Activated naive CD4-positive, alpha-beta T cell treated with Interleukin-2 at 50 U/mL for 16 hours (primary cell): Measurements from ENCODE around the gene ZCCHC7.

Experiments used
- DNase-seq: peaks from one replicate; pipeline ENCODE4 v3.0.0-alpha.2; 2020

ZCCHC7 gene

DNA sequence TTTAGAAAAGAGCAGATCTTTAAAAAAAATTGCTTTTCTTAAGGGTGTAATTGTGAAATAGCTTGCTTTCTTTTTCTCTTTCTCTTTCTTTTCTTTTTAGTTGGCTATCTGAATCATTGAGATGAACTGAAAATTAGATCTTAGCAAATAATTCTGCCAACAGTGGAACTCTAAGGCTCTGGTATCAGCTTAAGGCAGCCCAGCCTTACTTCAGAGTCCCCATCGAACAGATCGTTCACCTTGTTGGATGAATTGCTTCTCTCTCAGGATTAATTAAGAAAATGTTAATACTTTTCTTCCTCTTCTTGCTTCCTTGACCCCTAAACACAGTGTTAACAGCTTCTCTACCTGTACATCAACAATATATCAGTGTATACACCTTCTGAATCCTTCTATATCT is 92.1 kb downstream of the ZCCHC7 start:
- DNase-seq, result no peak

DNA sequence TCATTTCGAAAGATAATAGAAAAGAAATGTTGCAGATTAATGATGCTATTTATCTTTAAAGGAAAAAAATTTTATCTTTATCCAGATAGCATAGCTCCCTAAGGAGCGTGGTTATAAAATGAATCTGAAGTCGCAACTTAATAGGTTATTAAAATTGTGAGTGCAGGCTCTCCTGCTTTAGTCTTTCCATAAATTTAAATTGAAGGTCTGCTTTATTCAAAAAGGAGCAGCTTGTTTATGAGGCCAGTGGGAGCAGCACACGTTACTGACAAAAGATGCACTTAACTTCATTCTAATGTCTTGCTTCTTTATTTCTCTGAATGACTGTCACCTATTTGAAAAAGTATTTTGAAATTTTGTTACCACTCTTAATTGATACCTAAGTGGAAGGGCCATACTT is 95.0 kb downstream of the ZCCHC7 start:
- no peak for DNase-seq

DNA sequence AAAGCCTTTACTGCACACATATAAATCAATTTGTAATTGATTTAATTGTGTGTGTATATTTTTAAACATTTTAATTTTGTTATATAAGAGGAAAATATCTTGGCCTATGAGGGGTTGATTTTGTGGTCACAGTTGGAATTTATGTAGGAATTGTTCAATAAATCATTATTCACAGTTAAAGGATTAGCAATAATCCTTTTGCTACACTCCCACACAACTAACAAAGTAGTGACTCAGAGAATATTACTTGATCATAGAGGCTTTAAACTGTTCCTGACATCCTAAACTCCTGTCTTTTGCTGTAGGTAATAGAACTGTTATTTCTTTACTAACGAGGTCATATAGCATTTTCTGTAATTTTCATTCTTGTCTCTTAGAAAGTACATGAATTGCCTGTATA is 95.5 kb downstream of the ZCCHC7 start:
- no peak for DNase-seq

DNA sequence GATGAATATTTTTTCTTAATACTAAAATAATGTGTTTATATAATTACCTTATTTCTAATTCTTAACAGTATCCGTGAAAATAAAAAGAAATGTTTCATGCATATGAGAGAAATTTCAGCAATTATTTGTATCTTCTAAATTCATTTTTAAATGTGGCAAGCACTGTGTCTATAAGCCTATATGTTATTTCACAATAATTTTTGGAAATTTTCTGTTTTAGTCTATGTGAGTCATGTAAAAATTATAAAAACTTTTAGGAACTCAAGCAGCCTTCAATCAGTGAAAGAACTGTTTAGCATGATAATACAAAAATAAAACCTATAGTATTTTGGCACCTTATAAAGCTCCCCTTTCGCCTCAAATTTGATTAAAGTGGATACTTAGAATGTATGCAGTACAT is 96.8 kb downstream of the ZCCHC7 start:
- DNase-seq, result no peak

DNA sequence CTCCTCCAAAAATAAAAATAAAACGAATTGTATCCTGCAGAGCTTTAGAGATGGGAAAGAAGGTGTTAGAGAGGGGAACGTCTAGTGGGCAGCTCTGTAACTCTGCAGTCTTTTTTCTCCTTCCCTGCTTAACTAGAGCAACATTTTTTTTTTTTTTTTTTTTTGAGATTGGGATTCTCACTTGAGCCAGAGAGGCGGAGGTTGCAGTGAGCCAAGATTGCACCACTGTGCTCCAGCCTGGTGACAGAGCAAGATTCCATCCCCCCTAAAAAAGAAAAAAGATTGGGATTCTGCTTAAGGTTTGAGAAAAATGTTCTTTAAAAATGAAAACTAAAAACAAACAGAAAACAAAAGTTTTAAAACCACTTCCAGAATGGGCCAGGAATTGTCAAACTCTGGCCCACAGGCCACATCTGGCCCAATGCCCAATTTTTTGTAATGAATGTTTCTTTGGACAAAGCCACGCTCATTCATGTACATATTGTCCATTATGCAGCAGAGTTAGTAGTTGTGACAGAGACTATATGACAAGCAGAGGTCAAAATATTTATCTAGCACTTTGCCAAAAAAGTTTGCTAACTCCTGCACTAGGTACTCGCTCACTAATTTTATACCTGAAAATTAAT is 98.5 kb downstream of the ZCCHC7 start:
- no peak for DNase-seq

DNA sequence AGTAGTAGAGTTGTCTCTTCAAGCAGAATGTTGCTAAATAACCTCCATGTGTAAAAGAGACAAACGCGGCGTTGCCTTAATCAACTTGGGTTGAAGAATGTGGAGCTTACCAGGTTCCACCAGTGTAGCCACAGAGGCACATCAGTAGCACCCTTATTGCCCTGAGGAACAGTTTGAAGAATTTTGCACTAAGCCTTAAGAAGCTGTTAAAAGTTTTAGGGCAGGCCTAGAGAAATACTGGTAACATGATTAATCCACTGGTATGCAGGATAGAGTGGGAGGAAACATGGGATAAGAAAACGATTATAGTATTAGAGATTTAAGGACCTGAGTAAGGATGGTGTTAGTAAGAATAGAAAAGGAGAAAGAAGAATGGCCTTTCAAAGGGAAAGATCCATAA is 100.6 kb downstream of the ZCCHC7 start:
- no peak for DNase-seq

DNA sequence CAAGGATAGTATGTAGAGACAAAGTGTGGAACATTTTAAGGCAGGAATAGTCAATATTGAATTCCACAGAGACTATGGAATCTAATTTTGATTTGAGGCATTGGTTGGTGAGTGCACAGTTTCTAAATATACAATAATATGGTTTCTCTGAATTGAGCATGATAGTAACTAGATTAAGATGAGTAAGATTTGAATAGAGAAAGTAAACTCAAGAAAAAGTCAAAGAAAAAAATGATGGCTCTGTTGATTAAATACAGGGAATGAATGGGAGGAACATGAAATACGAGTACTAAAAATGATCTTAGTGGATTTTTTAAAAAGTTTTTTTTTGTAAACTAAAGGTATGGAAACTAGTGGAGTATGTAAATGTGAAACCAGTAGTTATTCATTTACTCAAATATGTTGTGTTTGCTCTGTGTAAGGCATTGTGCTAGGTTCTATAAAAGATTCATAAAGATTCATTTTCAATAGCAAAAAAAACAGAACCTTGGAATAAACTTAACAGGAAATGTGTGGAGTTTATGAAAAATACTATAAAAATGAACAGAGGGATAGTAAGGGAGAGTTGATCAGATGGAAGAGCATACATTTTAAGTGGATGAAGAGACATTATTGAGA is 101.2 kb downstream of the ZCCHC7 start:
- no peak for DNase-seq

DNA sequence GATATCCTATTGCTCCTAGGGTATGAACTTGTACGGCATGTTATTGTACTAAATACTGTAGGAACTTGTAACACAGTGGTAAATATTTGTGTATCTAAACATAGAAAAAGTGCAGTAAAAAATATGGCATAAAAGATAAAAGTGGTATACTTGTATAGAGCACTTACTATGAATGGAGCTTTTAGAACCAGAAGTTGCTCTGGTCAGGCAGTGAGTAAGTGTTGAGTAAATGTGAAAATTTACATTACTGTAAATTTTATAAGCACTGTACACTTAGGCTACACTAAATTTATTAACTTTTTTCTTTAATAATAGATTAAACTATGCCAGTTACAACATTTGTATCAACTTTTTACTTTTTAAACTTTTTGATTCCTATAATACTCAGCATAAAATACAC is 109.1 kb downstream of the ZCCHC7 start:
- DNase-seq, result no peak

DNA sequence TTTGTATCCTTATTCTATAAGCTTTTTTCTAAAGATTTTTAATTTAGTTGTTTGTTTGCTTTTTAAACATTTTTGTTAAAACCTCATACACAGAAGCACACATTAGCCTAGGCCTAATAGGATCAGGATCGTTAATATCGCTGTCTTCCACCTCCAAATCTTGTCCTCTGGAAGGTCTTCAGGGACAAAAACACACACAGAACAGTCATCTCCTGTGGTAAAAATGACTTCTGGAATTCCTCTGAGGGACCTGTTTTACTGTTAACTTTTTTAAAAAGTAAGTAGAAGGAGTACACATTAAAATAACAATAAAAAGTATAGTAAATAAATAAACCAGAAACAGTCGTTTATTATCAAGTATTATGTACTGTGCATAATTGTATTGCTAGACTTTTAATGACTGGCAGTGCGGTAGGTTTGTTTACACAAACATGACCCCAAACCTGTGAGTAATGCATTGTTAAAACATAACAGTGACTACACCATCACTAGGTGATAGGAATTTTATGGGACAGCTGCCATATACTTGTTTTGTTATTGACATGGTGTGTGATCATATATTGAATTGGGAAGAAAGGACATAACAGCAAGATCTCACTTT is 109.6 kb downstream of the ZCCHC7 start:
- DNase-seq, result no peak

DNA sequence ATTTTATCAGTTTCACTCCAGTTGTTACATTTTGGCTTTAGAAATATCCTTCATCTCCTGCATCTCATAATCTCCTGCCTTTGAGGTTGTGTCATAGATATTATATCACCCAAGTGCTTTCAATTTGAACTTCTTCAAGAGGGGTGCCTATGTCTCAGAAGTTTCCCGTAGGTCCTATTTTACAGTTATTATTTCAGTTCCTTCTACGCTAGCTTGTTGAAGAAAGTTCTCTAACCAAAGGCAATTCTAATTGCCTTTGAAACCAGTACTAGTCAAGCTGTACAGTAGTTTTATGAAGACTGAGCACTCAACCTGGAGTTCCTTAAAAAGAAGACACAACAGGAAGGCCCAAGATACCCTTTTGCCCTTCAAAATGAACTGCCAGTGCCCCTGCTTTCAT is 116.4 kb downstream of the ZCCHC7 start:
- no peak for DNase-seq

DNA sequence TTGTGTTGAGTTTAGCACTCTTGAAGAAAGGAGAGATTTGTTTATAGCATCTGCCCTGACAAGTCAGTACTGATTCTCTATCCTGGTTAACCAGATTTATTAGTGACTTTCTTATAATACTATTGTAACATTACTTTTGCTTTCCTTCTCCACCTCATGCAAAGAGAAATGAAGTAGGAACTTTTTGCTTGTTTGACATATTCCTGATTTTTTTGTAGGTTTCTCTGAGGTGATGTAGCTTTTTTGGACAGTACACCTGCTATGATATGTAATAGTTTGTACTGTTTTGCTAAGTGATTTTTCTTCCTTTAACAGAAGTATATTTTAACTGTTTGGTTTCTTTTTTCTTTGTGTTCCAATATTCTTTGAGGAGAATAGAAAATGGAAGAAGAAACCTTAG is 117.7 kb downstream of the ZCCHC7 start:
- no peak for DNase-seq

DNA sequence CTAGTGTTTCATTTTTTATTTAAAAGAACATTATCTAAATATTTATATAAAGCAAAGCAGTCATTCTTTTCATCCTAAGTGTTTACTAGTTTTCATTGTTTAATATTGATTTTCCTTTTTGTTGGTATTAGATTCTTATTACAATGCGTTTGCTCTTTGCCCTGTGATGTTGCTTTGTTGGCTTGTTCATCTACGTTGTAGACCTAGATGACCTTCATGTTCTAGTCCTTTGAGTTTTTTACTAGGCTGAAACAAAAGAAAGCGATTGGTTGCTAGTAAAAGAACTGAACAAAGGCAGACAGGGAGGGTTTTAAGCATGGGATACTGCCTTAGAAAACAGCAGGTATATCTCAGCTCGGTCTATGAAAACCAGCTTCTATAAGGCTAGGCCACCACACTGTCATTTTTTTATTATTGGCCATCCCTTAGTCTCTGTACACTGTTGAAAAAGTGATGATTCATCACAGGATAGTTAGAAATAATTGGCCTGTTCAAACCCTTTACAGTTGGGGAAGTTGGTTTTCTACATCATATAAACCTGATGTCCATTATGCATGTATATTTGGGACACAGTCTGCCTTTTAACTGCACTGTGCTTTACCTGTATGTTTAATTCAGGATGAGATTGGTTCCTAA is 119.0 kb downstream of the ZCCHC7 start:
- no peak for DNase-seq

DNA sequence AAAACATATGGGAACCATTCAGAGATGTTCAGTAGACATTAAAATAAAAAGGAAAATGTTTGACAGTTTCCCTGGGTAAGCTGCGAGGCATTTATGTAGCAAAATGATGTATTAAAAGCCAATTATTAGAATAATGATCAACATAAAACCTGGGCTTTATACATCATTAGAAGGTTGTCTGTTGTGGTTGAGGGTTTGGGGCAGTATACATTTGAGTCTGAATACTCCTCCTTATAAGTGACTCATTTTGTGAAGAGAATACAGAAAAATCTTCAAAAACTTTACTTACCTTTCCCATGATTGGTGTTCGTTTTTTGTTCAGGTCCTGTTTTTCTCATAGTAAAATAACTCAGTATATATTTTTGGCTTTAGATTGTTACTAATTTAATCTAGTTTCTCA is 119.5 kb downstream of the ZCCHC7 start:
- DNase-seq, result no peak

DNA sequence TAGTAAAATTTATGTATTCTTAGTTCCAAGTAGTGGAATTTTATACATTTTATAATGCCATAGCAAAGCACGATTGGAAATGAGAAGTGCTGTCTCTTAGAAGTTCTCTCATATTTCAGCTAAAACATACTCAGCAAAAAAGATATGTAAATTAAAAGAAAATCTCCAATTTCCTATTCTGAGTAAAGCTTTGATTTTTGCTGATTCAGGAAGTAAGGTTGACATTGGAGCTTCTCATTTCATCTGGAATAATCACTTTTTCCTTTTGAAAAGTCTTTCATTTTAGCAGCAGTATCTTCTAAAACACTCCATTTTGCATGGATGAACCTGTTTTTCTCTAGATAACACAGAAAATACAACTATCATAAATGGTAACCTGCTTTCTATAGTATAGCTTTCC is 121.0 kb downstream of the ZCCHC7 start:
- DNase-seq, result no peak

DNA sequence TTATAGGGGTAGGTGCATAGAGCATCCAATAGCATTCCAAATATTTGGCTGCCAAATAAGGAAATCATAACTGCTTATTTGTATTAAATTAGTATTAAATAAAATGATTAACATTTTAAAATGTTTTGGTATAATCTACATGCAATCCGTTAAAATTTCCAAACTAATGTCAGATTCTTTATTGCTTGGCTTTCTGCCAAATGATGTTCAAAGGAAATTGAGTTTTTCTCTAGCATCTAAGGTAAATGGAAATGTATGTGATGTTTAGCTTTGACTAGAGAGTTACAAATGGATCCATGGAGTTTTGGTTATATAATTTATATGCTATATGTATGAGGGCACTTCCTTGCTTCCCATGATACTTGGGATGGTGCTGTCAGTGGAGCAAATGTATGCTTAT is 121.7 kb downstream of the ZCCHC7 start:
- no peak for DNase-seq

DNA sequence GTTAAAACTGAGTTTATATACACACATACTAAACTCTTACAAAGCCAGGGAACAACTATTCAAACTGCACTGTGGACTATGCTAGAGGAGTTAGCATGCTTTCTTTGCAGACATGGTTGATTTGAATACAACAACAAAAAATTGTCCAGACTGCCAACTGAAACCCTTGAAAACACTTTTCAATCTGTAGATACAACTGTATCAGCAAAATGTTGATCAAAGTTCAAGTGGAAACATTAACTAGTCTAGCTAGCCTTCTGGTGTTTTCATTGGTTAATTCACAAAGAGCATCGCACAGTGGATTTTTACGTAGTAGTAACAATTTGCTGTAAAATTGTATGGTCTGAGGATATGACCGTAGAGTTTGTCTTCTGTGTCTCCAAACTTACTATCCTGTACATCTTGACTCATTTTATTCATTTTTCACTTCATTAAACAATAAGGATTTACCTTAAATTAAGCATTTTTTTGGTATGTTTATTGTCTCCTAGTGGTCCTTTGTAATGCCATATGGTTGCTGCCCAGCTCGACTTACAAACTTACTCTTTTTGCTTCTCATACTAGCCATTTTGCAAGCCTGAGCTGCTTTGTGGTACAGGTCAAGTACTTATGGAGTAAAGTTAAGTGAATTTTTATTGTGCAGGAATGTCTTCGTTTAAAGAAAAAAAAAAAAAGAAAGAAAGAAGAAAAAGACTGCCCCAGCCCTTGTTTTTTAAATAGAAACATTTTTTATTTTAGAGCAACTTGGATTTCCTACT is 123.4 kb downstream of the ZCCHC7 start:
- no peak for DNase-seq

DNA sequence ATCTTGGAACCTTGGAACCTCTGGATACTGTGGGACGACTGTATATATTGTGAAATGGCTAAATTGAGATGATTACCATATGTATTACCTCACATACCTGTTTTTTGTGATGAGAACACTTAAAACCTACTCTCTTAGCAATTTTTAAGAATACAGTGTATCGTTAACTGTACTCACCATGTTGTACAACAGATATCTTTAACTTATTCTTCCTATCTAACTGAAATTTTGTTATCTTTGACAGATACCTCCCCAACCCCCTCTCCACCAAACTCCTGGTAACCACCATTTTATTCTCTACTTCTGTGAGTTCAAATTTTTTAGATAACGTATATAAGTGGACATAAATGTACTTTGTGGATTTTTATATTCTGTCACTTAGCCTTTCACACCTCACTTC is 126.5 kb downstream of the ZCCHC7 start:
- DNase-seq, result no peak

DNA sequence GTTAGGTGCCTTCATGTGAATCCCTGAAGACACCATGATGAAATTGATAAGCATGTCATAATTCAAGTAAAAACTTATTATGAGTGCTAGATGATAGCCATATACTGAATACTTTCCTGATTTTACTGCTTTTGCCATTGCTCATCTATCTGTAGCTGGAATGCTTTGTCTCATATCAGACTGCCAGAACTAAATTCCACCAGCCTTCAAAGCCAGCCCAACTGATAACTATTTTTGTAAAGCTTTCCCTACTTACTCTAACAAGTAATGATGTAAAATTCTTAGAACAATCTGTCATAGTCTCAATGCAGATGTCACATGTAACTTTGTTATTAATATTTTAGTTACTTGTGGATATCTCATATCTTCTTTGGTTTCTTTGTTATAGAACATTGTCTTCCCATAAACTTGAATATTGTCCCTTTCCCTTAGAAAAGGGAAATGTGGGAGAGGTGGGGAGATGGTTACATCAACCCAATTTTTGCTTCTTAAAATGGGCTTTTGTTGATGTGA is 128.3 kb downstream of the ZCCHC7 start:
- DNase-seq, result no peak

DNA sequence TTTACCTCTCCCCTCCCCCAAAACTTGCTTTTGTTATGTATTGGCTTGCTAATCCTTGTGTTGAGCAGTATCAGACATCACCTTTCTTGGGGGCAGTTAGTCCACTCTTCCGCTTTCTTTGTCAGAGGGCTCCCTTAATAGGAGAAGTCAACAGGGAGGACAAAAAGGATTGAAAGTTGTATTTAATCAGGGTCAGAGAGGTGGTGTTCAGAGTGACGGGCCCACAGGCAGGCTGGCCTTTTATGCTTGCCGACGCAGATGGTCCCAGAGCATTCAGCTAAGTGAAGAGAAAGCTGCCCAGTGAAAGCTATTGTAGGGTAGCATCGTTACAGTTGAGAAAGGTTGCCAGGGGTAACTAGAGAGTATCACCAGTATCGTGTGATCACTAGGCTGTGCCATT is 131.1 kb downstream of the ZCCHC7 start:
- no peak for DNase-seq

DNA sequence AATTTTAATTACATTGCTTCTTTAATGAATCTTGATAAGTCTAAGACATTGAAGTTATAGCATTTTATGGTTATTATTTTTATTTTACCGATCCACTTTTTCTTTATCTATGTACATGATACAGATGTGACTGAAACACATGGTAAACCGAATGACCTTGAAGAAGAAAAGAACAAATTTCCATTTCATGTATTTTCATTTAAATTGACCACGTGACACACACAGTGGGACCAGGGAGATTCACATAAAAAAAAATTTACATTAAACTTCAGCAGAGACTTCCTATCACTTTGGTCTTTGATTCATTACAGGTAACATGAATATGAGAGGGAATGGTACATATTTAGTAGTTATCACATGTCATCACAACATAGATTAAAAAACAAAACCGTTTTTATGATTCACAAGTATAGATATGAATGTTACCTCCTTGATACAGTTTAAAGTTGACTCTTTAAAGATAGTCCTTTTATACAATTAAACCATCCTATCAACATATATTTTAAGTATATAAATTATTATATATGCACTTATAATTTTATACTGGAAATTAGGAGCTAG is 133.1 kb downstream of the ZCCHC7 start:
- DNase-seq, result no peak

DNA sequence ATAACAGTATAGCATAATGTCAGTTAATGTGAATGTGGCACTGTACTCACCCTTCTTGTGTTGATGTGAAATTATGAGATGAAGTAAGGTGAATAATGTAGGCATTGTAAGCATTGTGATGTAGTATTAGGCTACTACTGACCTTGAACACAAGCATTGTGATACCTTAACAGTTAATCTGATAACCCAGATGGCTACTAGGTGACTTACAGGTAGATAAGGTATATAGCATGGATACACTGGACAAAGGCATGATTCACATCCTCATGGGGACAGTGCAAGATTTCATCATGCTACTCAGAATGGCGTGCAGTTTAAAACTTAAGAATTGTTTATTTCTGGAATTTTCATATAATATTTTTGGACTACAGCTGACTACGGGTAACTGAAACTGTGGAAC is 134.8 kb downstream of the ZCCHC7 start:
- no peak for DNase-seq

DNA sequence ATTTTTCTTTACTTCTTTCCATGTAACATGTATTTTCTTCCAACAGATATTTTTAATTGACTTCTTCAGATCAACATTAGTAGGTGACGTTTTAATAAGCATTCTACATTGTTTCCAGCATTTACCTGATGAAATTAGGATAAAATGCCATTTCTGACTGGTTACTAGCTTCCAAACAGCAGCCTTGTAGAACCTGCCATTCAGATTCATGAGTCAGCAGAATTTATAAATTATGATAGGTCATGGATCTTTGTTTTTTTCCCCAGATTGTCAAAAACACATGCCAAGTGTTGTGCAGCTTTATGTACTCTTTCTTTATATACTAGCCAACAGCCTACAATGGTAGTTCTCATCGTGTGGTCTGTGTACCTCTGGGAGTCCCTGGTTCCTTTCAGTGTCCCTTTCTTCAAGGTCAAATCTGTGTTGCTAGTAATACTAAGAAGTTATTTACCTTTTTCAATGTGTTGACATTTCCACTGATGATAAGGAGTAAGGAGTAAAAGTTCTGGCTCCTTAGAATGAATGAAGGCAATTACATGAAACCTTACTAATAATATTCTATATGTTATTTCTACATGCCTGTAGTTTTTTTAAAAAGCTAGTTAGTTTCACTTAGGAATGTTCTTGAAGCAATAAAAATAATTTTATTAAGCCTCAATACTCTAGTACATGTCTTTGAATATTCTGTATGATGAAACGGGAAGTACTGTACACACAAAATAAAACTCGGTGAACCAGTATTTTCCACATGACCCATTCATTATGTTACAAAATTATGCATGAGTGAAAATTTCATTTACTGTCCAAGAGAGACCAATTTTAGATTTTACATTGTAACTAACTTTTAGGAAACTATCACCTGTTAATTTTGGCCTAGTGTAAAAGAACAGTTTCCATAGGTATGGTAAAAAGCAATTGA is 135.8 kb downstream of the ZCCHC7 start:
- DNase-seq, result no peak
